ENCODE results near the gene NFATC2.

The NFATC2 gene

GRCh38 chr20:51531712-51532456, 10.6 kb downstream of the NFATC2 start:
- ATAC-seq (ENCODE audit: low read depth) (no peak), DNase-seq (ENCODE audit: low spot score) (no peak)
- H3K36me3 ChIP-seq (ENCODE audit: low read depth): no peaks in the 10 kb centered on the region
- TF ChIP-seq CTCF (IDR thresholded peaks at IDR 0.05; ENCODE audit: poor library complexity, severe bottlenecking): no peak
- peaks cover 33% of the 10 kb centered on the region for H3K4me1 ChIP-seq (ENCODE audit: insufficient read depth, poor library complexity, severe bottlenecking)
- no peaks in the 10 kb centered on the region for H3K27me3 ChIP-seq (ENCODE audit: insufficient read depth, poor library complexity, severe bottlenecking)
- no peaks in the 10 kb centered on the region for H3K9me3 ChIP-seq (ENCODE audit: severe bottlenecking)
- H3K27ac ChIP-seq (ENCODE audit: poor library complexity, severe bottlenecking): peak overlapping the region; percentile 46
- H3K4me3 ChIP-seq (ENCODE audit: severe bottlenecking): no peak overlapping the region

GRCh38 chr20:51531141-51531710, 11.3 kb downstream of the NFATC2 start:
- no peak for TF ChIP-seq CTCF (IDR thresholded peaks at IDR 0.05; ENCODE audit: poor library complexity, severe bottlenecking)
- Histone ChIP-seq H3K27me3 (ENCODE audit: insufficient read depth, poor library complexity, severe bottlenecking) (no peaks in the 10 kb centered on the region), H3K4me1 (ENCODE audit: insufficient read depth, poor library complexity, severe bottlenecking) (peaks cover 33% of the 10 kb centered on the region), H3K27ac (ENCODE audit: poor library complexity, severe bottlenecking) (peak overlapping the region; percentile 46), H3K36me3 (ENCODE audit: low read depth) (no peaks in the 10 kb centered on the region), H3K4me3 (ENCODE audit: severe bottlenecking) (no peak overlapping the region), H3K9me3 (ENCODE audit: severe bottlenecking) (no peaks in the 10 kb centered on the region)
- ATAC-seq (ENCODE audit: low read depth): peak; percentile 97
- DNase-seq (ENCODE audit: low spot score): peak; percentile 94

GRCh38 chr20:51529758-51530157, 12.8 kb downstream of the NFATC2 start:
- no peak for ATAC-seq (ENCODE audit: low read depth)
- Histone ChIP-seq H3K27ac (ENCODE audit: poor library complexity, severe bottlenecking) (no peak overlapping the region), H3K4me3 (ENCODE audit: severe bottlenecking) (no peak overlapping the region), H3K36me3 (ENCODE audit: low read depth) (no peaks in the 10 kb centered on the region), H3K9me3 (ENCODE audit: severe bottlenecking) (no peaks in the 10 kb centered on the region), H3K27me3 (ENCODE audit: insufficient read depth, poor library complexity, severe bottlenecking) (no peaks in the 10 kb centered on the region), H3K4me1 (ENCODE audit: insufficient read depth, poor library complexity, severe bottlenecking) (peaks cover 29% of the 10 kb centered on the region)
- no peak for DNase-seq (ENCODE audit: low spot score)
- TF ChIP-seq CTCF (IDR thresholded peaks at IDR 0.05; ENCODE audit: poor library complexity, severe bottlenecking): no peak

GRCh38 chr20:51529081-51529681, 13.3 kb downstream of the NFATC2 start:
- Histone ChIP-seq H3K4me1 (ENCODE audit: insufficient read depth, poor library complexity, severe bottlenecking) (peaks cover 29% of the 10 kb centered on the region), H3K4me3 (ENCODE audit: severe bottlenecking) (no peak overlapping the region), H3K27me3 (ENCODE audit: insufficient read depth, poor library complexity, severe bottlenecking) (no peaks in the 10 kb centered on the region), H3K9me3 (ENCODE audit: severe bottlenecking) (no peaks in the 10 kb centered on the region), H3K27ac (ENCODE audit: poor library complexity, severe bottlenecking) (no peak overlapping the region), H3K36me3 (ENCODE audit: low read depth) (no peaks in the 10 kb centered on the region)
- no peak for DNase-seq (ENCODE audit: low spot score)
- no peak for ATAC-seq (ENCODE audit: low read depth)
- no peak for TF ChIP-seq CTCF (IDR thresholded peaks at IDR 0.05; ENCODE audit: poor library complexity, severe bottlenecking)

Data from RWPE2 (cell line).